Mesendoderm (in vitro differentiated cells): Measurements from ENCODE around the gene KRT86.

ENCODE experiments used
- DNase-seq: peaks from one replicate; pipeline ENCODE4 v3.0.0; 2013
- H2AK5ac ChIP-seq: 2 replicates; pipeline ENCODE4 v1.6.1; 2013; ENCODE audit warnings: low read length, inconsistent platforms
- H2BK120ac ChIP-seq: 2 replicates; pipeline ENCODE4 v1.6.1; 2013; ENCODE audit warnings: low read depth, mild to moderate bottlenecking, low read length, moderate library complexity, mixed read lengths
- H2BK15ac ChIP-seq: replicated peaks from 2 replicates; pipeline ENCODE4 v1.6.1; 2013; ENCODE audit warnings: low read depth, mild to moderate bottlenecking, moderate library complexity
- H2BK5ac ChIP-seq: 2 replicates; pipeline ENCODE4 v1.6.1; 2013; ENCODE audit warnings: low read length, inconsistent platforms
- H3K18ac ChIP-seq: 2 replicates; pipeline ENCODE4 v1.6.1; 2013; ENCODE audit warnings: mild to moderate bottlenecking, low read length, mixed read lengths
- H3K23ac ChIP-seq: one replicate; pipeline ENCODE4 v1.6.1; 2013; ENCODE audit warnings: low read length
- H3K27ac ChIP-seq: 2 replicates; pipeline ENCODE4 v1.5.1; 2013; ENCODE audit warnings: low read depth, mild to moderate bottlenecking, inconsistent platforms, low read length, moderate library complexity
- H3K27me3 ChIP-seq: 2 replicates; pipeline ENCODE4 v1.6.1; 2013; ENCODE audit warnings: low read length, control low read depth, mild to moderate bottlenecking, inconsistent platforms; ENCODE audit not compliant: insufficient read depth, poor library complexity
- H3K36me3 ChIP-seq: 2 replicates; pipeline ENCODE4 v1.6.1; 2013; ENCODE audit warnings: low read length, inconsistent platforms; ENCODE audit not compliant: control insufficient read depth, insufficient read depth
- H3K4ac ChIP-seq: one replicate; pipeline ENCODE4 v1.6.1; 2013; ENCODE audit warnings: low read depth, mild to moderate bottlenecking, low read length, moderate library complexity
- H3K4me1 ChIP-seq: 2 replicates; pipeline ENCODE4 v1.6.1; 2013; ENCODE audit warnings: low read depth, low read length, inconsistent platforms; ENCODE audit not compliant: control insufficient read depth
- H3K4me2 ChIP-seq: 2 replicates; pipeline ENCODE4 v1.6.1; 2013; ENCODE audit warnings: low read length
- H3K4me3 ChIP-seq: 2 replicates; pipeline ENCODE4 v1.5.1; 2013; ENCODE audit warnings: mild to moderate bottlenecking, low read length
- H3K56ac ChIP-seq: one replicate; pipeline ENCODE4 v1.6.1; 2013; ENCODE audit warnings: low read length
- H3K79me1 ChIP-seq: 2 replicates; pipeline ENCODE4 v1.6.1; 2013; ENCODE audit warnings: low read length, inconsistent platforms
- H3K79me2 ChIP-seq: 2 replicates; pipeline ENCODE4 v1.6.1; 2013; ENCODE audit warnings: mild to moderate bottlenecking, low read length; ENCODE audit not compliant: control insufficient read depth, insufficient read depth
- H3K9ac ChIP-seq: 2 replicates; pipeline ENCODE4 v1.6.1; 2013; ENCODE audit warnings: low read length, inconsistent platforms
- H4K5ac ChIP-seq: one replicate; pipeline ENCODE4 v1.6.1; 2013; ENCODE audit warnings: low read length
- H4K8ac ChIP-seq: one replicate; pipeline ENCODE4 v1.6.1; 2013; ENCODE audit warnings: low read depth, mild to moderate bottlenecking, control low read depth, low read length, moderate library complexity
- whole genome bisulfite sequencing: extraction: QIAGEN DNeasy Blood & Tissue Kit; methylation state at CpG from one replicate; pipeline ENCODE4 v1.1.7; 2013; ENCODE audit warnings: low lambda C conversion rate, missing lambda C conversion rate; ENCODE audit not compliant: insufficient coverage; ENCODE audit errors: extremely low coverage; 5-methylcytosine and 5-hydroxymethylcytosine counted together

Gene KRT86

DNA sequence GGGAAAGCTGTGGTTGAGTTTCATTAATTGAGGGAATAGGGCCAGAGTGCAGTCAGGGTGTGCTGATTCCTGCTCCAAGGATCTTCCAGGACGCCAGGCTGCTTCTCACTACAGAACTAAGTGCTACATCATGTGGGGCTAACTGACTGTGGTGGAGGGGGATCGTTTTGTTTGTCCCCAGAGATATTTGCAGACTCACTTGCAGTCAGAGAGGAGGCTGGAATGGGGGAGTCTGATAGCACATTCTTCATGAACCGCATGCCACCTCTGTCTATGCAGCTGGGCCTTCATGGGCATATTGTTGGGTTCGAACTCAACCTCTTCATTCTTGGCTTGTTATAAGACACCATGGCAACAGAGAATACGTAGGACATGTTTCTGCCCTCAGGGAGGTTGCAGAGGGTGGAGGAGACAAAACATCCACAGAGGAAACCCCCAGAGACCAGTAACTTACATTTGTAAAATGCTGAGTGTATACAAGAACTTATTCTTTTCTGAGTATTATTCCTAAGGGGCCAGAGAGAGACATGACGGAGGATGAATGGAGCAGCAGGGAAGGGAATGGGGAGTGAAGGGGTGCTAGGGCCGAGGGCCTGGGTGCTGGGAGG lies 28.4 kb upstream of the KRT86 start:
- Histone ChIP-seq H2BK120ac (no peak overlapping the region), H3K27ac (no peak overlapping the region), H3K27me3 (peaks cover 9% of the 10 kb centered on the region), H3K56ac (no peak overlapping the region), H4K8ac (no peak overlapping the region), H3K36me3 (no peaks in the 10 kb centered on the region), H4K5ac (no peak overlapping the region), H3K23ac (no peak overlapping the region), H3K79me2 (no peaks in the 10 kb centered on the region), H3K4ac (no peak overlapping the region), H3K4me3 (no peak overlapping the region), H2BK15ac (no peak overlapping the region), H2BK5ac (no peak overlapping the region), H3K79me1 (no peaks in the 10 kb centered on the region), H3K18ac (no peak overlapping the region), H3K9ac (no peak overlapping the region), H3K4me2 (no peak overlapping the region), H2AK5ac (no peak overlapping the region), H3K4me1 (no peaks in the 10 kb centered on the region)
- no peak for DNase-seq
- WGBS, result no CpG with 5 or more reads among the region's 7 CpGs

DNA sequence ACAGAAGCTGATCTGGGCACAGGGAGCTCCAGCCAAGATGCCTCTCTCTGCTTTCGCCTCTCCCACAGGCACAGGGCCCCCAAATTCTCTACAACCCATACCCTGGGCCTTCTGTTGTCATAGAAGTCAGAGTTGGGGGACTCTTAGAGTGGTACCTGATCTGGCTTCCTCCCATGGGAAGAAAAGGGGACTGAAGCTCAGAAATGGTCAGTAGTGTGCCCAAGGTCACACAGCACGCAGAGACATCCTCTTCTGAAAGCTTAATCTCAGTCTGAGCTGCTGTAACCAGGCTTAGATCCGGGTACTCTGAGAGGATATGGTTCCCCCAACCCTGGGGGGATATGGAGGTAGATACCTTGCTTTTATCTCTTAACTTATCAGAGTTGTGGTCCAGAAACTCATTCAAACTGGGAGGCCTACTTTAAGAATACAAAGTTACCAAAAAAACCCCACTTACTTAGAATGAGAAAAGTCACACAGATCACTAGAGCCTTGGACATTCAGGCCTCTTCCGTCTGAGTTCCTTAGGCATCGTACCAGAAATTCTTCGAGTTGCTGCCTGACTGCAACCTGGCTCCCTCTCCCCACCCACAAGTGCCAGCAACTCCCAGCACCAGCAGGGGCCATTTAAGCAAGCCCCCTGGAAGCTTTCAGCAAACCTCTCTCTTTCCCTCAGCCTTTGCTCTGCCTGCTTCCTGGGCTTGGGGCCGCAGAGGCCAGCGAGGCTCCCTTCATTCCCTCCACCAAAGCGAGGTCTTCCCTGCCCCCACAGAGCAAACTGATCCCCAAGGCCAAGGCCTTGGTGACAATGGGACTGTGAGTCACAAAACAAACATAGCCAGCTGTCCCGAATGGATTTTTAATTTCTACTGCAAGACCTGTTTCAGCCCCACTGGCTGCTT lies 27.5 kb upstream of the KRT86 start:
- no peak overlapping the region for H3K23ac ChIP-seq
- no peak overlapping the region for H3K27ac ChIP-seq
- no peak overlapping the region for H4K5ac ChIP-seq
- H3K4ac ChIP-seq, result no peak overlapping the region
- peak; percentile 58 for DNase-seq
- H3K36me3 ChIP-seq, result no peaks in the 10 kb centered on the region
- H3K56ac ChIP-seq, result no peak overlapping the region
- H4K8ac ChIP-seq, result no peak overlapping the region
- WGBS, result no CpG with 5 or more reads among the region's 10 CpGs
- no peak overlapping the region for H3K4me3 ChIP-seq
- no peak overlapping the region for H2BK5ac ChIP-seq
- H3K79me2 ChIP-seq, result no peaks in the 10 kb centered on the region
- H2BK15ac ChIP-seq, result no peak overlapping the region
- no peak overlapping the region for H3K18ac ChIP-seq
- no peaks in the 10 kb centered on the region for H3K4me1 ChIP-seq
- H2AK5ac ChIP-seq, result no peak overlapping the region
- peaks cover 9% of the 10 kb centered on the region for H3K27me3 ChIP-seq
- no peak overlapping the region for H3K4me2 ChIP-seq
- no peaks in the 10 kb centered on the region for H3K79me1 ChIP-seq
- H2BK120ac ChIP-seq, result no peak overlapping the region
- H3K9ac ChIP-seq, result no peak overlapping the region

DNA sequence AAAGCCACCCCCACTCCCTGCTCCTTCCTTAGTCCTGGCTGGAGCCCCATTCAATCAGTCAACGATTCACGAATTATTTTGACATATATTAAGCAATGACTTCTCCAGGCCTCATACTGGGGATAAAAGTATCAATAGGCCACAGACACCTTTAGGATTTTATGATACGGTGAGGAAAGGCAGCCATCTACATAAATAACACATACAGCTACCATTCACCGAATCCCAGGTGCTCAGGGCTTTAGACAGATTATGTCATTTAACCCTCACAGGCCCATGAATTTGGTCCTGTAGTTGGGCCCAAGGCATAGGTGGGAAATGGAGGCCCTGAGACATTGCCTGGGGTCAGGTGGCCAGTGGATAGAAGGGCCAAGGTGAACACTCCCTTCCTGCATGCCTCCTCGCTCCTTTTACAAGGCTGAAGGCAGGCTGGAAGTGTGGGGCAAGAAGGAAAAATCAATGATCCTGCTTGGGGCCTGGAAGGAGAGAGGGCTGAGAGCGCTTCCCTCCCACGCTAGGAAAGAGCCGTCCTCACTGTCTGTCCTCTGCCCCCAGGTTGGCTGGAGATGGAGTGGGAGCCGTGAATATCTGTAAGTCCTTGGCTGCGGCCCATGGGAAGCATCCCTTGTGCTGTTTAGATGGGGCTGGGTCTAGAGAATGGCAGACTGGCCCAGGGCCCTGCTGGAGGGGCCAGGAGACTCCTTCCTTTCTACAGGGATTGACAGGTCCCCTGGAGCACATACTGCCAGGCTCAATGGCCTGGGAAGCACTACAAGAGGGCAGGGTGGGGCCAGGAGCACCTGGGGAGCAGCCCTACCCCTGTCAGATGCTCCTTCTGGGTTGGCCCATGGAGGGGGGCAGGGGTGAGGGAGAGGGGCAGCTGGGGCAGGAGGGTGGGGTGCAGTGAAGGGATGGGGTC lies 26.6 kb upstream of the KRT86 start:
- no peak overlapping the region for H4K5ac ChIP-seq
- no peaks in the 10 kb centered on the region for H3K36me3 ChIP-seq
- no peaks in the 10 kb centered on the region for H3K79me1 ChIP-seq
- no peak overlapping the region for H3K4me2 ChIP-seq
- H4K8ac ChIP-seq, result no peak overlapping the region
- no peak overlapping the region for H2AK5ac ChIP-seq
- no peak overlapping the region for H3K18ac ChIP-seq
- H3K23ac ChIP-seq, result no peak overlapping the region
- H2BK120ac ChIP-seq, result no peak overlapping the region
- DNase-seq, result no peak
- H3K9ac ChIP-seq, result no peak overlapping the region
- H3K4me1 ChIP-seq, result no peaks in the 10 kb centered on the region
- no peak overlapping the region for H3K4ac ChIP-seq
- H3K79me2 ChIP-seq, result no peaks in the 10 kb centered on the region
- H3K56ac ChIP-seq, result no peak overlapping the region
- peaks cover 9% of the 10 kb centered on the region for H3K27me3 ChIP-seq
- H2BK5ac ChIP-seq, result no peak overlapping the region
- H2BK15ac ChIP-seq, result no peak overlapping the region
- H3K4me3 ChIP-seq, result no peak overlapping the region
- no CpG with 5 or more reads among the region's 10 CpGs for WGBS
- no peak overlapping the region for H3K27ac ChIP-seq

DNA sequence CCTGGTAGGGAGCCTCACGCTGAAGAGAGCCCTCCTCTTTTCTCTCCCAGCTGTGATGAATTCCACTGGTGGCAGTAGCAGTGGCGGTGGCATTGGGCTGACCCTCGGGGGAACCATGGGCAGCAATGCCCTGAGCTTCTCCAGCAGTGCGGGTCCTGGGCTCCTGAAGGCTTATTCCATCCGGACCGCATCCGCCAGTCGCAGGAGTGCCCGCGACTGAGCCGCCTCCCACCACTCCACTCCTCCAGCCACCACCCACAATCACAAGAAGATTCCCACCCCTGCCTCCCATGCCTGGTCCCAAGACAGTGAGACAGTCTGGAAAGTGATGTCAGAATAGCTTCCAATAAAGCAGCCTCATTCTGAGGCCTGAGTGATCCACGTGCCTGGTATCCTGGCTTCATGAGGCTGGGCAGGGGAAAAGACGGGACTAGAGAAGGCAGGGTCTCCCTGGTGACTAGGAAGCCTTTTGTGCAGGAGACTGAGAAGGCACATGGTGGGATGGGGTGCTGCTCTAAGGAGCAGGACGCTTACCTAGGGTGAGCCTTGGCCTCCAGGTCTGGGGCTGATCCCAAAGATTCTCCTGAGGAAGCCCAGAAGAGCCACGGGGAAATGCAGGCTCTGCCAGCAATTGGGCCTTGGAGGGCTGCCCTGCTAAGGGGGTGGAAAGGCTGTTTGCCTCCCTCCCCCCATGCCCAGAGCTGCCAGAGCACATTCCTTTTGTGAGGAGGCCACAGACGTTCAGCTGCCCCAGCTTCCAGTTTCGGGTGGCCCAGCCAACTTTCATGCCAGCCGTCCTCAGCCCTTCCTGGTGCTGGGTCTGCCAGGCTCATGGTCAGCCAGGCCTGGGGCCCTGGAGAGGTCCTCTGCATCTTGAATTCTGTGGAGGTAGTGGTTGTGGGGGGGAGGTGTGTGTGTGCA lies 25.6 kb upstream of the KRT86 start:
- no peak overlapping the region for H3K4ac ChIP-seq
- H3K79me2 ChIP-seq, result no peaks in the 10 kb centered on the region
- no peak overlapping the region for H4K8ac ChIP-seq
- no peak overlapping the region for H3K4me2 ChIP-seq
- H2BK15ac ChIP-seq, result no peak overlapping the region
- no peak overlapping the region for H3K4me3 ChIP-seq
- no peak overlapping the region for H3K23ac ChIP-seq
- H3K4me1 ChIP-seq, result no peaks in the 10 kb centered on the region
- H3K18ac ChIP-seq, result no peak overlapping the region
- DNase-seq, result no peak
- no peak overlapping the region for H4K5ac ChIP-seq
- no peak overlapping the region for H3K27ac ChIP-seq
- H3K36me3 ChIP-seq, result no peaks in the 10 kb centered on the region
- no peaks in the 10 kb centered on the region for H3K79me1 ChIP-seq
- H2BK5ac ChIP-seq, result no peak overlapping the region
- H2BK120ac ChIP-seq, result no peak overlapping the region
- no peak overlapping the region for H2AK5ac ChIP-seq
- H3K9ac ChIP-seq, result no peak overlapping the region
- no CpG with 5 or more reads among the region's 18 CpGs for WGBS
- no peak overlapping the region for H3K56ac ChIP-seq
- H3K27me3 ChIP-seq, result peaks cover 9% of the 10 kb centered on the region

DNA sequence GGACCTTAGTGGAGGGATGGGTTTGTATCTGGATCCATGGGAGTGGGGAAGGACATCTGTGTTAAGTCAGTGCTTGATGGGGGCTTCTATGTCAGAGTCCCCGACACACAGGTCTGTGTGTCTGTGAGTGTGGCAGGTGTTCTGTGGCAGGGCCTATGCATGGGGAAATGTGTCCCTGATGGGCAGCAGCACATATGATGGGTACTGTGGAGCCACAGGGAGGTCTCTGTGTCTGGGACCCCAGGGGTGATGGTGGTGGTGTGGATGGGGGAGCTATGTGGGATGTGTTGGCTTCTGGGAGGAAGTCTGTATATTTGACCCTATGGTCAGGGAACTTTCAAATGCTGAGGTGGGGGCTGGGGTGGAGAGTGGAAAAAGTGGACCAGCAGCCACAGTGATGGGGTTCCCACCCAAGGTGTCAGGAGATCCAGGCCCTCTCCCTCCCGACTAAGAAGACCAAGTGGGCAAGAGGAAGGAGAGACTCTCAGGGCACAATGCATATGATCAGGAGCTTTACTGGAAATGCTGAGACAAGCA lies 24.9 kb upstream of the KRT86 start:
- no peak overlapping the region for H2BK15ac ChIP-seq
- DNase-seq, result no peak
- peak overlapping the region; percentile 37 for H3K56ac ChIP-seq
- no peaks in the 10 kb centered on the region for H3K79me2 ChIP-seq
- H3K4ac ChIP-seq, result no peak overlapping the region
- H3K4me1 ChIP-seq, result no peaks in the 10 kb centered on the region
- H3K27me3 ChIP-seq, result peaks cover 9% of the 10 kb centered on the region
- no peak overlapping the region for H3K23ac ChIP-seq
- no peak overlapping the region for H3K4me3 ChIP-seq
- H2BK5ac ChIP-seq, result no peak overlapping the region
- H3K27ac ChIP-seq, result no peak overlapping the region
- H3K4me2 ChIP-seq, result no peak overlapping the region
- no peaks in the 10 kb centered on the region for H3K79me1 ChIP-seq
- WGBS, result no CpG with 5 or more reads among the region's 2 CpGs
- H4K5ac ChIP-seq, result no peak overlapping the region
- no peak overlapping the region for H3K18ac ChIP-seq
- H4K8ac ChIP-seq, result no peak overlapping the region
- no peak overlapping the region for H3K9ac ChIP-seq
- no peak overlapping the region for H2BK120ac ChIP-seq
- no peak overlapping the region for H2AK5ac ChIP-seq
- no peaks in the 10 kb centered on the region for H3K36me3 ChIP-seq
